GM18507 (cell line): ENCODE measurements around the gene TSEN15.
"Not testable (repeated sequence)": the region's sequence is repeated elsewhere in the genome, so short reads cannot be mapped to it uniquely, and the experiment has no call there.

Experiments
- DNase-seq: peaks from one replicate; pipeline ENCODE4 v3.0.0; 2011; ENCODE audit warnings: low read depth; ENCODE audit not compliant: insufficient read length; ENCODE audit errors: extremely low spot score
- FAIRE-seq: peaks from 2 replicates; lab custom pipeline; 2011; peaks lifted over from hg19 to GRCh38; lab: Jason Lieb, UNC

The TSEN15 gene

GRCh38 chr1:184082541-184083415 lies 31.2 kb downstream of the TSEN15 start:
- FAIRE-seq: no peak
- no peak for DNase-seq

DNA sequence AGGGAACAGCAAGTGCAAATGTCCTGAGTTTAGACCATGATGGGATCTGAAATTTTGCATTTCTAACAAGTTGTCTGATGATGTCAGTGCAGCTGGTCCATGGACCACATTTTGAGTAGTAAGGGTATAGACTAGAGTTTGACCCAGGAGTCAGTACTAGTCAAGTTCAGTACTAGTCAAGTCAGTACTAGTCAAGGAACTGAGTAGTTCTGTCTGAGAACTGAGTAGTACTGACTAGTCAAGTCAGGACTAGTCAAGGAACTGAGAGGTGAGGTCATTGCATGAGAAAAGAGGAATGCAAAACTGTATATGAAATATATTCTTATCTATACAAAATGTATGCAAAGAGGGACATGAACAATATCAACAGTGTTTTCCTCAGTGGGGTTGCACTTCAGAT lies 34.1 kb downstream of the TSEN15 start:
- FAIRE-seq (no peak), DNase-seq (no peak)

DNA sequence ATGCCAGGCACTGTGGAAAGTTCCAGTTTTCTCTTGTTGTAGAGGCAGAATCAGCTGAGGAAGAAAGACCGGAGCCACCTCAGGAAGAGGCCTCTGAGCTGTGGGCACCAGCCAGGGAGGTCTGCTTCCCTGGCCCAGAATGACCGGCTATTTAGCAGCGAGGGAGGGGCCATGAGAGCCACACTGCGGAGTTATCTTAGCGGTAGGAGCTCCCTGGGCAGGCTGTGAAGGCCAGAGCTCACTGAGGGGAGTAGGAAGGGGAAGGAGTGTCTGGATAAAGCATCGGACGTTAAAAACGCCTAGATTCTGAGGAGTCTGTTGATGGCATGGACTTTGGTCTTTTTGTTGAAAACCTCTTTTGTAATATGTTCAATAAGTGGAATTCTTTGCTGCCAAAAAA lies 36.5 kb downstream of the TSEN15 start:
- no peak for DNase-seq
- FAIRE-seq: no peak

GRCh38 chr1:184093071-184093470 lies 41.5 kb downstream of the TSEN15 start:
- FAIRE-seq (no peak), DNase-seq (no peak)

- DNase-seq (no peak), FAIRE-seq (no peak)
Observed at GRCh38 chr1:184096005-184096404, 44.5 kb downstream of the TSEN15 start.

DNA sequence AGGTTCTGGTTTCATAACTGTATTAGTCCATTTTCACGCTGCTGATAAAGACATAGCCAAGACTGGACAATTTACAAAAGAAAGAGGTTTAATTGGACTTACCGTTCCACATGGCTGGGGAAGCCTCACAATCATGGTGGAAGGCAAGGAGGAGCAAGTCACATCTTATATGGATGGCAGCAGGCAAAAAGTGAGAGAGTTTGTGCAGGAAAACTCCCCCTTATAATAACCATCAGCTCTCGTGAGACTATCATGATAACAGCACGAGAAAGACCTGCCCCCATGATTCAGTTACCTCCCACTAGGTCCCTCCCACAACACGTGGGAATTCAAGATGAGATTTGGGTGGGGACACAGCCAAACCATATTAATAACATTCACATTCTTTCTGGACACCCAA lies 45.0 kb downstream of the TSEN15 start:
- not testable (repeated sequence) for DNase-seq, FAIRE-seq

GRCh38 chr1:184101141-184101540 lies 49.6 kb downstream of the TSEN15 start:
- FAIRE-seq (no peak), DNase-seq (no peak)

DNA sequence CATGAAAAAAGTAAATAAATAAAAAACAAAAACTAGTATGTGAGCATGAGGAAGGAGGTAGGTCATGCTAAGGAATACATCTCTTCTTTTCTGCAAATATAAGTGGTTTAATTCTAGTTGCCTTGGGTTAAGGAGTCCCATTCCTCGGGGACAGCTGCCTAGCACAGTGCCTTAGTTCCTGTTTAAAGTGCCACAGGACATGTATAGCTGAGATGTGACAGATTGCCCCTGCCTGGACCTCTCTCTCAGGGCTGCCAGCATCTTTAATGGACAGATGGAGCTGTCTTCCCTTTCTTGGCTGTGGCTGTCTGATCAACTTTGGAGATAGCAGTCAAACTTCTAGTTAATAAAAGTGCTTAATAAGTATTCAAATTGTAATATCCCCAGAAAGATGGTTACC lies 50.0 kb downstream of the TSEN15 start:
- DNase-seq (no peak), FAIRE-seq (no peak)

DNA sequence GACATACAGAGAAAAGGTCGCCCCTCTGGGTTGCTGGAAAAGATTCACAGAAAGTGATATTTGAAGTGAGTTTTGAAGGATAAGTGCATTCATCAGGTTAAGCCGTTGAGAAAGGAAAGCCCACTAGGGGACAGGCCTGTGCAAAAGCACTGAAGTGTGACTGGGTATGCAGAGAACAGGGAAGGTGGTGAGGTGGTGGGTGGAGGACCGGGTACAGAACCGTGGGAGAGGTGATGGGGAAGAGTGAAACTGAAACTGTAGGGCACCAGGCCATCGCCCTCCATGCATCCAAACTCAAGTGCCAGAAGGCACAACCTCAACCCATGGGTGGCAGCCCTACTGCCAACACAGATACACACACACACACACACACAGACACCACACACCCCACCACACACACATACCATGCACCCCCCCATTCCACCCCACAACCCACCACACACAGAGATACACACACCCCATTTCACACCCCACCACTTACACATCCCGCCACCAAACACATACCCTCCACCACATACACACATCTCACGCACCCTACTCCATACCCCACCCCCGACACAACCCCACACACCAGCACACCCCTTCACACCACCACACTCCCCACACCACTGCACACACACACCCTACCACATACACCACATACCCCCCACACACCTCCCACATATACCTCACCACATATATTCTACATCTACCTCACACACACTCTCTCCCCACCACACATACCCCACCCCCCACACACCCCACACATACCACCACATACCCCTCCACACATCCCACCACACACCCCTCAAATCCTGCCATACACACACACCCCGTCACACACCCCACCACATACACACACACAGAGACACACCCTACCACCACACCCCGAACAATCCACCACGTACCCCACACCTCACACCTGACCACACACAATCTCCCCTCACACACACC lies 59.0 kb downstream of the TSEN15 start:
- FAIRE-seq: no peak
- DNase-seq: no peak

GRCh38 chr1:184112176-184112948 lies 60.8 kb downstream of the TSEN15 start:
- FAIRE-seq (no peak), DNase-seq (no peak)

- DNase-seq (no peak), FAIRE-seq (no peak)
Observed at GRCh38 chr1:184113251-184113650, 61.7 kb downstream of the TSEN15 start.

DNA sequence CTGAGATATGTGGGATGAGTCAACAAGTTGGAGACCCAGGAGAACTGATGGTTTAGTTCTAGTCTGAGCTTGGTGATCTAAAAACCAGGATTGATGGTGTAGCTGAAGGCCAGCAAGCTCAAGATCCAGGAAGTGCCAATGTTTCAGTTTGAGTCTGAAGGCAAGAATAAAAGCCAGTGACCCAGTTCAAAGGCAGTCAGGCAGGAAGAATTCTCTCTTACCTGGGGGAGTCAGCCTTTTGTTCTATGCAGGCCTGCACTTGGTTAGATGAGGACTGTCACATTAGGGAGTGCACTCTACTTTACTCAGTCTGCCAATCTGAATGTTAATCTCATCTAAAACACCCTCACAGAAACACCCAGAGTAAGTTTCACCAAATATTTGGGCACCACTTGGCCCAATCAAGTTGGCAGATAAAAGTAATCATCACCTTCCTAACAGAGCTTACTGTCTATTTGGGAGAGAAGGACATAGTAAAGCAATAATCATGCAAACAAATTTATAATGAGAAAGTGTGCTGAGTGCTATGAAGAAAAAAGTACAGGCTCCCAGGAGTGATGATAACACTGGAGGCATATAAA lies 63.4 kb downstream of the TSEN15 start:
- no peak for DNase-seq
- no peak for FAIRE-seq

DNA sequence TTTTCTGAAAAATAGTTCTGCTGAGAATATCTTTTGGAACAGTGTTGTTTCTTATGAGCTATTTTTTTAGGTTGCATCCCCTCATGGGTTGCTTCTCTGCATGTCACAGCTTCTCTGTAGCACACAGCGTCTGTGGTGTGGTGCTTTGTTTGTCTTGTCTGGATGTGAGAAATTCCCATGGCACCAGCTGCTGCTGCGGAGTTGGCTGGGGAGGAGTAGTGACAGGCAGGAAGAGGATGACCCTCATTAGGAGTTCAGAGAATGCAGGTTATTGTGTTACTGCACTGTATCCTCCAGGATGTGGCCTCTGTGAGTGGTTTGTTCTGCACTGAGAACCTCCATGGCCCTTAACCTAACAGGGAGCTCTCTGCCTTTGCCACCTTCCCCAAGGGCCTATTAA lies 64.8 kb downstream of the TSEN15 start:
- no peak for FAIRE-seq
- no peak for DNase-seq

DNA sequence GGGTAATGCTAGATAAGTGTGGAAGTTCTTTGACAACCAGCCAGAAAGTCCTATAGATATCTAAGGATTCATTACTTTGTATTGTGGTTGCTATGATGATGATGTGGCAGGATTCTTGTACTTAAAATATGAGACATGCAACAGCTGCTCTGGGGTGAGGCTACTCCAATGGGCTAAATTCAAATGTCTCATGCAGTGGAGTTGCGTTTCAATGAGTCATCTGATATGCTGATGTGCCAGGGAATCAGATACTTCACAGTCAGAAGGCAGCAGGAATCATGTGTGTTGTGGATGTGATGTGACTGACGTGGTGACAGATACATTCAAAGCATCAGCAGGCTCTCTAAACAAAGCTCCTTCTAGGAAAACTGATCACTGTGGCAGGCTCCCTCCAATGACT lies 66.5 kb downstream of the TSEN15 start:
- FAIRE-seq (no peak), DNase-seq (no peak)
